HepG2 (cell line): ENCODE results near the gene PSD. TPM values are rescaled to one million over a fixed set of nuclear protein-coding genes. Genes with fewer than 3 reads are reported as not detected.
A peak's percentile ranks its signal among the peaks of the same experiment; 100 is the strongest.

Source experiments
- ATAC-seq: fragments of 200-7000 bp; cut with Tn5 transposase; 3 replicates; pipeline ENCODE4 v1.9.1; 2020; ENCODE audit warnings: mild to moderate bottlenecking, moderate library complexity
- BruUV-seq: library from RNA; stranded (reverse); fragments of 400-500 nt; replicated peaks from 2 replicates; lab custom pipeline; 2021; lab: Mats Ljungman, UMichigan
- CTCF ChIA-PET: fragments of 300-600 bp; formaldehyde crosslinking; extraction: SDS; loops from one replicate; lab custom pipeline; 2021; ENCODE audit warnings: low total read pairs, inconsistent platforms, low intra/inter-chr PET ratio; lab: Yijun Ruan, JAX
- POLR2A ChIA-PET: fragments of 350-600 bp; sonication (Branson Sonifier 250); formaldehyde crosslinking; loops from one replicate; lab custom pipeline; 2020; ENCODE audit warnings: antibody characterized with exemption, inconsistent platforms; lab: Yijun Ruan, JAX
- DNase-seq: peaks from one replicate; pipeline ENCODE4 v3.0.0-alpha.2; 2015; ENCODE audit warnings: low spot score
- FAIRE-seq: peaks from 3 replicates; lab custom pipeline; 2011; peaks lifted over from hg19 to GRCh38; lab: Jason Lieb, UNC
- H2AFZ ChIP-seq: one replicate; pipeline ENCODE4 v1.6.1; 2011; ENCODE audit warnings: low read length, inconsistent platforms
- H3K27ac ChIP-seq: fragments of 300-600 bp; 3 replicates; pipeline ENCODE4 v1.8.0; 2011; ENCODE audit warnings: mixed run types, mild to moderate bottlenecking, mixed read lengths, low read length, inconsistent platforms; ENCODE audit not compliant: insufficient read depth; ENCODE audit errors: extremely low read length
- H3K27me3 ChIP-seq, 2 experiments: fragments of 200-600 bp in 1 of 2; 2 replicates in 1 of 2; 3 replicates in 1 of 2; pipeline versions ENCODE4 v1.6.0 to v1.8.0; 2011; ENCODE audit warnings: low read length in 2 of 2, mild to moderate bottlenecking in 2 of 2, moderate library complexity in 2 of 2, inconsistent platforms in 1 of 2; ENCODE audit not compliant: insufficient read depth in 2 of 2, control insufficient read depth in 1 of 2
- H3K36me3 ChIP-seq, 2 experiments: fragments of 200-600 bp in 1 of 2; replicated peaks in 1 of 2; 2 replicates in 1 of 2; 3 replicates in 1 of 2; pipeline versions ENCODE4 v1.5.1 to v1.8.0; 2011; ENCODE audit warnings: low read length in 2 of 2, inconsistent platforms in 1 of 2; ENCODE audit not compliant: insufficient read depth in 2 of 2, control insufficient read depth in 1 of 2
- H3K4me1 ChIP-seq: 2 replicates; pipeline ENCODE4 v1.5.1; 2012; ENCODE audit warnings: low read length, inconsistent platforms; ENCODE audit not compliant: insufficient read depth
- H3K4me2 ChIP-seq: 2 replicates; pipeline ENCODE4 v1.6.0; 2011; ENCODE audit warnings: low read depth, low read length, inconsistent platforms
- H3K4me3 ChIP-seq, 3 experiments: fragments of 200-600 bp in 1 of 3; sonication (generic), shearing (Covaris generic) in 1 of 3; replicated peaks in 1 of 3; 2 replicates each; pipeline ENCODE4 v1.5.1; 2011 to 2016; ENCODE audit warnings: low read length in 3 of 3, inconsistent platforms in 2 of 3, low read depth in 2 of 3, mild to moderate bottlenecking in 2 of 3, control low read depth in 1 of 3, mixed read lengths in 1 of 3; ENCODE audit not compliant: insufficient read depth in 1 of 3
- H3K79me2 ChIP-seq: one replicate; pipeline ENCODE4 v1.6.1; 2011; ENCODE audit warnings: low read length, inconsistent platforms; ENCODE audit not compliant: insufficient read depth
- H3K9ac ChIP-seq: 2 replicates; pipeline ENCODE4 v1.6.0; 2011; ENCODE audit warnings: mild to moderate bottlenecking, low read depth, low read length, inconsistent platforms; ENCODE audit not compliant: insufficient read depth
- H3K9me3 ChIP-seq: 2 replicates; pipeline ENCODE4 v1.5.1; 2012; ENCODE audit warnings: mild to moderate bottlenecking, low read length
- H4K20me1 ChIP-seq: 2 replicates; pipeline ENCODE4 v1.6.0; 2011; ENCODE audit warnings: inconsistent platforms, mild to moderate bottlenecking, low read length, moderate library complexity; ENCODE audit not compliant: insufficient read depth
- FOXJ3 ChIP-seq: sonication (generic); formaldehyde crosslinking; IDR thresholded peaks from 2 replicates; pipeline ENCODE4 v1.4.0; 2020; ENCODE audit warnings: missing genetic modification reagents, mild to moderate bottlenecking, borderline replicate concordance
- HES4 ChIP-seq: sonication (generic); formaldehyde crosslinking; IDR thresholded peaks from 2 replicates; pipeline ENCODE4 v1.9.0; 2021; ENCODE audit warnings: mild to moderate bottlenecking, missing genetic modification reagents, borderline replicate concordance
- SMARCC2 ChIP-seq: fragments of 450-650 bp; IDR thresholded peaks from 2 replicates; pipeline ENCODE4 v1.6.1; 2017; ENCODE audit warnings: antibody characterized with exemption, mild to moderate bottlenecking
- TBL1XR1 ChIP-seq: fragments of 150-350 bp; IDR thresholded peaks from 2 replicates; pipeline ENCODE4 v1.6.1; 2014; ENCODE audit warnings: borderline replicate concordance, low read length; ENCODE audit not compliant: partially characterized antibody
- ZNF512 ChIP-seq: sonication (generic); formaldehyde crosslinking; IDR thresholded peaks from 2 replicates; pipeline ENCODE4 v1.4.0; 2020; ENCODE audit warnings: mild to moderate bottlenecking, missing genetic modification reagents
- ZNF513 ChIP-seq: sonication (generic); formaldehyde crosslinking; conservative IDR thresholded peaks from 2 replicates; pipeline ENCODE4 v1.5.0; 2020; ENCODE audit warnings: missing genetic modification reagents
- ZNF678 ChIP-seq: sonication (generic); formaldehyde crosslinking; IDR thresholded peaks from 2 replicates; pipeline ENCODE4 v1.4.0; 2020; ENCODE audit warnings: mild to moderate bottlenecking, missing genetic modification reagents
- ZNF800 ChIP-seq: sonication (generic); formaldehyde crosslinking; IDR thresholded peaks from 2 replicates; pipeline ENCODE4 v1.4.0; 2020; ENCODE audit warnings: missing genetic modification reagents
- WGBS: methylation state at CpG from one replicate; pipeline ENCODE4 v1.1.6; 2017; ENCODE audit warnings: low lambda C conversion rate; 5-methylcytosine and 5-hydroxymethylcytosine counted together
- in situ Hi-C: cut with HindIII; loops from 2 replicates; pipeline ENCODE4 v1.10.0; 2017; ENCODE audit warnings: low pct_unique_long_range_greater_than_20kb; ENCODE audit not compliant: extremely low pct_ligation_motif_present
- intact Hi-C: fragments of 100-400 bp; cut with micrococcal nuclease; formaldehyde crosslinking; loops from one replicate; pipeline ENCODE4 v1.10.0; 2022; ENCODE audit not compliant: unreplicated experiment
- polyA plus RNA-seq, 8 experiments: library from polyadenylated mRNA; depleted of rRNA in 3 of 8; stranded (reverse) in 7 of 8; unstranded in 1 of 8; fragments of >200 nt; fragmentation: Illumina TruSeq in 4 of 8; extraction: Trizol in 4 of 8; gene quantifications; 2 replicates each; pipeline versions ENCODE4 v1.2.1 to v1.2.3, GENCODE V29; 2011 to 2016; ENCODE audit warnings: low read depth in 4 of 8, missing spikeins in 1 of 8, mixed read lengths in 1 of 8; ENCODE audit not compliant: insufficient read depth in 1 of 8
- total RNA-seq, 5 experiments: library from RNA; depleted of rRNA; stranded (reverse); fragments of >200 nt; fragmentation: Illumina TruSeq; extraction: Trizol; gene quantifications; 2 replicates each; pipeline ENCODE4 v1.2.3, GENCODE V29; 2016; ENCODE audit warnings: low read depth in 1 of 5

PSD gene
- total and polyA plus RNA-seq, 2 of the 13 experiments (the other 11 are each of a cell fraction or from before 2014, with no cell fraction given): 0.35 to 0.58 TPM

- FAIRE-seq (no peak), DNase-seq (no peak), ATAC-seq (no peak)
- CTCF ChIA-PET: no interaction called here
- POLR2A ChIA-PET: no interaction called here
- Histone ChIP-seq H3K27me3 (no peaks in the 10 kb centered on the region), H3K4me2 (no peak overlapping the region), H3K79me2 (no peaks in the 10 kb centered on the region), H3K4me3 (no peak overlapping the region), H2AFZ (no peak overlapping the region), H3K27ac (no peak overlapping the region), H3K4me1 (no peaks in the 10 kb centered on the region), H3K9me3 (no peaks in the 10 kb centered on the region), H4K20me1 (no peaks in the 10 kb centered on the region), H3K9ac (no peak overlapping the region), H3K36me3 (peaks cover 35 to 81% of the 10 kb centered on the region in 2 experiments)
- intact Hi-C loops (no loop called here), in situ Hi-C loops (no loop called here)
- BruUV-seq: TSS peak; percentile 19
- TF ChIP-seq FOXJ3 (no peak), HES4 (no peak), TBL1XR1 (no peak), ZNF513 (CRISPR knock-in tag) (no peak), ZNF512 (no peak), ZNF678 (CRISPR knock-in tag) (no peak), SMARCC2 (no peak), ZNF800 (CRISPR knock-in tag) (no peak)
- WGBS: 94% methylated on average over 2 of the region's 2 CpGs
Observed at GRCh38 chr10:102371295-102371694, 47.3 kb downstream of the PSD start.
